Measurements from ENCODE around the gene ATM.

DNA sequence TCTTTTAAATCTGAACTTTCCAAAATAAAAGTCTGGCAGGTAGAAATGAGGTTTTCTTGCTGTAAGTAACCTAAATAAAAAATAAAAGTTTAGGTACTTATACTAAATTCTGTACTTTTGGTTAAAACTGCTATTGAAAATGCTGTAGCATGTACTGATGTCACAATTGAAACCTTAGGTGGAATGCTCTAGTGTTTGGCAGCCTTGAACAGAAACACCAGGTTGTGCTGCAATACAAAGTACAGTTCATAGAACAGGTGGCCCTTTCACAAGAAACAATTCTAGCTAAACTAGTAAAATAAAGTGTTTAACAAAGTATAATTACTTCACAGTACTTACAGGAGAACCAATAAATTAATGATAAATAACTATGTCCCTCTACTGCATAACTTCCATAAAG, 25.5 kb upstream of the ATM start:
- TF ChIP-seq EZH2 (IDR thresholded peaks at IDR 0.05; ENCODE audit: borderline replicate concordance, insufficient read depth, low read depth, low read length, poor library complexity, severe bottlenecking), result no peak
- TF ChIP-seq, protein P1, sequence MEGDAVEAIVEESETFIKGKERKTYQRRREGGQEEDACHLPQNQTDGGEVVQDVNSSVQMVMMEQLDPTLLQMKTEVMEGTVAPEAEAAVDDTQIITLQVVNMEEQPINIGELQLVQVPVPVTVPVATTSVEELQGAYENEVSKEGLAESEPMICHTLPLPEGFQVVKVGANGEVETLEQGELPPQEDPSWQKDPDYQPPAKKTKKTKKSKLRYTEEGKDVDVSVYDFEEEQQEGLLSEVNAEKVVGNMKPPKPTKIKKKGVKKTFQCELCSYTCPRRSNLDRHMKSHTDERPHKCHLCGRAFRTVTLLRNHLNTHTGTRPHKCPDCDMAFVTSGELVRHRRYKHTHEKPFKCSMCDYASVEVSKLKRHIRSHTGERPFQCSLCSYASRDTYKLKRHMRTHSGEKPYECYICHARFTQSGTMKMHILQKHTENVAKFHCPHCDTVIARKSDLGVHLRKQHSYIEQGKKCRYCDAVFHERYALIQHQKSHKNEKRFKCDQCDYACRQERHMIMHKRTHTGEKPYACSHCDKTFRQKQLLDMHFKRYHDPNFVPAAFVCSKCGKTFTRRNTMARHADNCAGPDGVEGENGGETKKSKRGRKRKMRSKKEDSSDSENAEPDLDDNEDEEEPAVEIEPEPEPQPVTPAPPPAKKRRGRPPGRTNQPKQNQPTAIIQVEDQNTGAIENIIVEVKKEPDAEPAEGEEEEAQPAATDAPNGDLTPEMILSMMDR (IDR thresholded peaks at IDR 0.05), result no peak
